ENCODE data around the gene MACROH2A1. TPM values are rescaled to one million over a fixed set of nuclear protein-coding genes. Genes with fewer than 3 reads are reported as not detected.

MACROH2A1 gene
- total and polyA plus RNA-seq, 2 of the 4 experiments (the other 2 are of a cell fraction) = 122 to 126 TPM

GRCh38 chr5:135425641-135426040 is 26.6 kb upstream of the MACROH2A1 start:
- no peaks in the 10 kb centered on the region for H4K20me1 ChIP-seq (ENCODE audit: insufficient read depth, low read length)
- no peak overlapping the region for H4K5ac ChIP-seq (ENCODE audit: low read depth, low read length)
- H4K8ac ChIP-seq (ENCODE audit: low read depth in 2 of 2, low read length in 2 of 2) = no peak overlapping the region
- ChIA-PET POLR2A (ENCODE audit: unreplicated experiment) (no interaction called here), CTCF (interaction anchor here (0.6 to 1.9 kb wide), 11 partner anchors 8 to 67 kb away, joined by 3 to 11 read pairs (median 4); no protein-coding TSS in a partner anchor)
- WGBS, 2 experiments (ENCODE audit: extremely low coverage in 2 of 2, insufficient read length in 1 of 2) = no CpG with 5 or more reads among the region's 2 CpGs
- H3K9ac ChIP-seq (ENCODE audit: low read depth, low read length) = no peak overlapping the region
- no peak for DNase-seq
- no peak overlapping the region for H3K27ac ChIP-seq (ENCODE audit: insufficient read depth, low read length)
- ATAC-seq (ENCODE audit: low read depth) = no peak
- dilution Hi-C loops (cut with HindIII; ENCODE audit: low sequenced_read_pairs, unreplicated experiment) (no loop called here), in situ Hi-C loops (cut with MboI; ENCODE audit: low sequenced_read_pairs) (no loop called here), intact Hi-C loops (cut with micrococcal nuclease) (loop anchor here (2.0 kb wide), 2 partner anchors 71 to 81 kb away; no protein-coding TSS in a partner anchor)
- TF ChIP-seq RFX5 (IDR thresholded peaks at IDR 0.05; ENCODE audit: low read depth, low read length) (no peak), MXI1 (IDR thresholded peaks at IDR 0.05; ENCODE audit: borderline replicate concordance, low read depth, low read length) (no peak), ELK1 (IDR thresholded peaks at IDR 0.05; ENCODE audit: borderline replicate concordance, low read depth, low read length) (no peak), FOS (IDR thresholded peaks at IDR 0.05; ENCODE audit: low read depth, low read length) (no peak), MAFK (IDR thresholded peaks at IDR 0.05; ENCODE audit: low read depth, low read length) (no peak), RAD21 (IDR thresholded peaks at IDR 0.05; ENCODE audit: low read length) (no peak), CHD1 (IDR thresholded peaks at IDR 0.05; ENCODE audit: low read depth, low read length) (no peak), POLR2A (IDR thresholded peaks at IDR 0.05; ENCODE audit: low read depth, low read length) (no peak), RCOR1 (IDR thresholded peaks at IDR 0.05; ENCODE audit: insufficient replicate concordance, low read length) (no peak), CEBPB (IDR thresholded peaks at IDR 0.05; ENCODE audit: low read depth, low read length) (no peak), MAZ (IDR thresholded peaks at IDR 0.05; ENCODE audit: borderline replicate concordance, low read depth, low read length) (no peak), SMC3 (IDR thresholded peaks at IDR 0.05; ENCODE audit: low read depth, low read length) (no peak), BHLHE40 (IDR thresholded peaks at IDR 0.05; ENCODE audit: low read depth, low read length) (no peak), NFE2L2 (IDR thresholded peaks at IDR 0.05; ENCODE audit: low read depth, low read length) (no peak)
- TF ChIP-seq, protein P1, sequence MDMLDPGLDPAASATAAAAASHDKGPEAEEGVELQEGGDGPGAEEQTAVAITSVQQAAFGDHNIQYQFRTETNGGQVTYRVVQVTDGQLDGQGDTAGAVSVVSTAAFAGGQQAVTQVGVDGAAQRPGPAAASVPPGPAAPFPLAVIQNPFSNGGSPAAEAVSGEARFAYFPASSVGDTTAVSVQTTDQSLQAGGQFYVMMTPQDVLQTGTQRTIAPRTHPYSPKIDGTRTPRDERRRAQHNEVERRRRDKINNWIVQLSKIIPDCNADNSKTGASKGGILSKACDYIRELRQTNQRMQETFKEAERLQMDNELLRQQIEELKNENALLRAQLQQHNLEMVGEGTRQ (IDR thresholded peaks at IDR 0.05; ENCODE audit: low read depth, low read length) = no peak
- TF ChIP-seq, protein P2, sequence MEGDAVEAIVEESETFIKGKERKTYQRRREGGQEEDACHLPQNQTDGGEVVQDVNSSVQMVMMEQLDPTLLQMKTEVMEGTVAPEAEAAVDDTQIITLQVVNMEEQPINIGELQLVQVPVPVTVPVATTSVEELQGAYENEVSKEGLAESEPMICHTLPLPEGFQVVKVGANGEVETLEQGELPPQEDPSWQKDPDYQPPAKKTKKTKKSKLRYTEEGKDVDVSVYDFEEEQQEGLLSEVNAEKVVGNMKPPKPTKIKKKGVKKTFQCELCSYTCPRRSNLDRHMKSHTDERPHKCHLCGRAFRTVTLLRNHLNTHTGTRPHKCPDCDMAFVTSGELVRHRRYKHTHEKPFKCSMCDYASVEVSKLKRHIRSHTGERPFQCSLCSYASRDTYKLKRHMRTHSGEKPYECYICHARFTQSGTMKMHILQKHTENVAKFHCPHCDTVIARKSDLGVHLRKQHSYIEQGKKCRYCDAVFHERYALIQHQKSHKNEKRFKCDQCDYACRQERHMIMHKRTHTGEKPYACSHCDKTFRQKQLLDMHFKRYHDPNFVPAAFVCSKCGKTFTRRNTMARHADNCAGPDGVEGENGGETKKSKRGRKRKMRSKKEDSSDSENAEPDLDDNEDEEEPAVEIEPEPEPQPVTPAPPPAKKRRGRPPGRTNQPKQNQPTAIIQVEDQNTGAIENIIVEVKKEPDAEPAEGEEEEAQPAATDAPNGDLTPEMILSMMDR (conservative IDR thresholded peaks at IDR 0.05; ENCODE audit: low read depth, low read length) = no peak
- no TSS peak for BruUV-seq (replicated peaks)
- H3K9me3 ChIP-seq (ENCODE audit: control insufficient read depth, insufficient read depth, low read length) = peaks cover 5% of the 10 kb centered on the region
- no peaks in the 10 kb centered on the region for H3K9me1 ChIP-seq (ENCODE audit: insufficient read depth, low read length)
- no peak overlapping the region for H3K18ac ChIP-seq (ENCODE audit: low read depth, low read length)
- H2BK5ac ChIP-seq (ENCODE audit: low read depth, low read length, poor library complexity, severe bottlenecking) = no peak overlapping the region
- no peaks in the 10 kb centered on the region for H3K4me1 ChIP-seq (ENCODE audit: control insufficient read depth, insufficient read depth, low read length)
- H3K4ac ChIP-seq (ENCODE audit: low read depth, low read length) = no peak overlapping the region
- no peak overlapping the region for H2AK9ac ChIP-seq (replicated peaks; ENCODE audit: low read depth, low read length, poor library complexity)
- H3K14ac ChIP-seq (replicated peaks; ENCODE audit: low read depth, low read length) = no peak overlapping the region
- H3K4me3 ChIP-seq (ENCODE audit: insufficient read depth, low read depth, low read length) = no peak overlapping the region
- H3K4me2 ChIP-seq (ENCODE audit: low read depth, low read length) = no peak overlapping the region
- no peak overlapping the region for H3K23ac ChIP-seq (ENCODE audit: low read depth, low read length)
- H2AK5ac ChIP-seq (ENCODE audit: low read depth, low read length) = no peak overlapping the region
- no peak overlapping the region for H2BK15ac ChIP-seq (ENCODE audit: low read depth, low read length)
- no peaks in the 10 kb centered on the region for H3K36me3 ChIP-seq (ENCODE audit: control insufficient read depth, insufficient read depth, low read length)
- no peak overlapping the region for H3K56ac ChIP-seq (ENCODE audit: extremely low read depth, insufficient read depth, low read length)
- no peaks in the 10 kb centered on the region for H3K79me1 ChIP-seq (ENCODE audit: low read depth in 1 of 2, low read length in 2 of 2)
- H4K91ac ChIP-seq (ENCODE audit: insufficient read depth, low read depth, low read length) = no peak overlapping the region
- no peak overlapping the region for H2BK20ac ChIP-seq (ENCODE audit: low read depth, low read length)
- no peak overlapping the region for H2BK120ac ChIP-seq (ENCODE audit: low read depth, low read length)
- H3K27me3 ChIP-seq (ENCODE audit: control insufficient read depth, insufficient read depth, low read length) = peaks cover under 1% of the 10 kb centered on the region
- H2AFZ ChIP-seq (replicated peaks; ENCODE audit: low read length, poor library complexity) = no peak overlapping the region

Data from IMR-90 (cell line).